ENCODE measurements around the gene VPS13D.
"Not testable (repeated sequence)": the region's sequence is repeated elsewhere in the genome, so short reads cannot be mapped to it uniquely, and the experiment has no call there.

The VPS13D gene

GRCh38 chr1:12290828-12291227 is 61.0 kb downstream of the VPS13D start:
- DNase-seq = no peak

GRCh38 chr1:12293416-12293815 is 63.6 kb downstream of the VPS13D start:
- no peak for DNase-seq

GRCh38 chr1:12294076-12294475 is 64.2 kb downstream of the VPS13D start:
- no peak for DNase-seq

- no peak for DNase-seq
Observed at GRCh38 chr1:12296016-12296415, 66.2 kb downstream of the VPS13D start.

GRCh38 chr1:12296623-12297022 is 66.8 kb downstream of the VPS13D start:
- no peak for DNase-seq

GRCh38 chr1:12300706-12301105 is 70.9 kb downstream of the VPS13D start:
- DNase-seq = no peak

GRCh38 chr1:12301518-12302237 is 71.8 kb downstream of the VPS13D start:
- DNase-seq = no peak

- no peak for DNase-seq
Observed at GRCh38 chr1:12302798-12303447, 73.1 kb downstream of the VPS13D start.

- DNase-seq = no peak
Observed at GRCh38 chr1:12305377-12305776, 75.5 kb downstream of the VPS13D start.

- no peak for DNase-seq
Observed at GRCh38 chr1:12309783-12310742, 80.2 kb downstream of the VPS13D start.

GRCh38 chr1:12314333-12314903 is 84.6 kb downstream of the VPS13D start:
- no peak for DNase-seq

GRCh38 chr1:12315146-12315545 is 85.3 kb downstream of the VPS13D start:
- DNase-seq = no peak

GRCh38 chr1:12316331-12316730 is 86.5 kb downstream of the VPS13D start:
- DNase-seq = no peak

GRCh38 chr1:12320486-12320885 is 90.7 kb downstream of the VPS13D start:
- no peak for DNase-seq

- no peak for DNase-seq
Observed at GRCh38 chr1:12324423-12324822, 94.6 kb downstream of the VPS13D start.

- DNase-seq = not testable (repeated sequence)
Observed at GRCh38 chr1:12324973-12325372, 95.1 kb downstream of the VPS13D start.

GRCh38 chr1:12326986-12327385 is 97.2 kb downstream of the VPS13D start:
- DNase-seq = no peak

- no peak for DNase-seq
Observed at GRCh38 chr1:12327566-12327965, 97.7 kb downstream of the VPS13D start.

- DNase-seq = no peak
Observed at GRCh38 chr1:12333036-12333785, 103.4 kb downstream of the VPS13D start.

GRCh38 chr1:12335815-12336214 is 106.0 kb downstream of the VPS13D start:
- DNase-seq = no peak

GRCh38 chr1:12336413-12336812 is 106.6 kb downstream of the VPS13D start:
- no peak for DNase-seq

GRCh38 chr1:12338017-12338416 is 108.2 kb downstream of the VPS13D start:
- DNase-seq = no peak
